ENCODE results near the gene THAP8.

DNA sequence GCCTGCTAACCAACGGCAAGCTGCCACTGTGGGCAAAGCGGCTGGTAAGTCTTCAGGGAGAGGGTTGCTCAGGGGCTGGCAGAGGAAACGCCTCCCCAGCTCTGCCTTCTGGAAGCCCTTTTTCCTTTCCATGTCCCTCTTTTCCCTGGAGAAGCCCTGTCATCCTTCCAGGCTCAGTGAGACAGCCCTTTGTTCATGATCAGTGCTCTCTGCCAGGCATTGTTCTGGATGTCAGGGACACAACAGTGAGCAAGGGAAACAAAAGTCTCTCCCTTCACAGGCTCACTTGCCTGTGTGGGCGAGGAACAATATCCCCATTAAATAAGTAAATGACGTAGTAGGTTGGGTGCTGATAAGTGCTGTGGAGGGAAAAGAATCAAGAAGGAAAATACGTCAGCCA, 43.0 kb upstream of the THAP8 start:
- TF ChIP-seq RAD21 (IDR thresholded peaks at IDR 0.05; ENCODE audit: insufficient read depth, low read depth, low read length) (no peak), CTCF (IDR thresholded peaks at IDR 0.05 in 2 of 3, conservative IDR thresholded peaks at IDR 0.05 in 1 of 3; ENCODE audit: control insufficient read depth in 2 of 3, extremely low read depth in 1 of 3, insufficient read depth in 1 of 3, low read depth in 3 of 3, low read length in 3 of 3) (no peak), MYB (IDR thresholded peaks at IDR 0.05; ENCODE audit: borderline replicate concordance, low read depth, low read length) (no peak), FOXK2 (IDR thresholded peaks at IDR 0.05) (no peak), POLR2A (IDR thresholded peaks at IDR 0.05; ENCODE audit: low read depth, low read length) (no peak), ATF7 (IDR thresholded peaks at IDR 0.05; ENCODE audit: low read depth) (no peak)
